H1 (cell line): ENCODE measurements around the gene TSHZ2. TPM values are rescaled to one million over a fixed set of nuclear protein-coding genes. Genes with fewer than 3 reads are reported as not detected.

Experiments used
- CTCF ChIA-PET: fragments of 300-600 bp; sonication (Branson Sonifier 250); formaldehyde crosslinking; loops from one replicate; lab custom pipeline; 2021; ENCODE audit not compliant: partially characterized antibody; lab: Charles Lee
- POLR2A ChIA-PET: fragments of 300-600 bp; sonication (Branson Sonifier 250); formaldehyde crosslinking; loops from one replicate; lab custom pipeline; 2021; ENCODE audit warnings: inconsistent platforms; ENCODE audit not compliant: partially characterized antibody; lab: Charles Lee
- DNase-seq, 2 experiments: peaks; one replicate each; pipeline versions ENCODE4 v3.0.0 to v3.0.0-alpha.2; 2010 to 2022; ENCODE audit warnings: low spot score in 2 of 2, low read depth in 1 of 2, mixed read lengths in 1 of 2
- FAIRE-seq: peaks from 2 replicates; lab custom pipeline; 2011; peaks lifted over from hg19 to GRCh38; lab: Jason Lieb, UNC
- H2AFZ ChIP-seq: 2 replicates; pipeline ENCODE4 v1.8.1; 2012; ENCODE audit warnings: low read length, inconsistent platforms
- H2AK5ac ChIP-seq: 2 replicates; pipeline ENCODE4 v1.6.1; 2013; ENCODE audit warnings: low read depth, low read length
- H2BK120ac ChIP-seq: replicated peaks from 2 replicates; pipeline ENCODE3; 2013; ENCODE audit warnings: low read depth, low read length, inconsistent platforms
- H2BK12ac ChIP-seq: 2 replicates; pipeline ENCODE4 v1.6.1; 2013; ENCODE audit warnings: low read depth, low read length
- H2BK15ac ChIP-seq: 2 replicates; pipeline ENCODE4 v1.6.1; 2013; ENCODE audit warnings: low read length
- H2BK20ac ChIP-seq: 2 replicates; pipeline ENCODE4 v1.6.1; 2013; ENCODE audit warnings: low read length
- H2BK5ac ChIP-seq: 2 replicates; pipeline ENCODE4 v1.6.1; 2013; ENCODE audit warnings: low read depth, low read length
- H3K14ac ChIP-seq: 2 replicates; pipeline ENCODE4 v1.6.1; 2013; ENCODE audit warnings: inconsistent platforms; ENCODE audit not compliant: insufficient read length
- H3K18ac ChIP-seq: 2 replicates; pipeline ENCODE4 v1.6.1; 2013; ENCODE audit warnings: low read length; ENCODE audit errors: extremely low read depth
- H3K23ac ChIP-seq: 2 replicates; pipeline ENCODE4 v1.6.1; 2013; ENCODE audit warnings: inconsistent platforms; ENCODE audit not compliant: insufficient read length
- H3K23me2 ChIP-seq: 2 replicates; pipeline ENCODE4 v1.6.1; 2013; ENCODE audit warnings: low read depth, low read length
- H3K27ac ChIP-seq: 2 replicates; pipeline ENCODE4 v1.6.1; 2011; ENCODE audit warnings: low read depth, low read length, inconsistent platforms
- H3K27me3 ChIP-seq, 4 experiments: replicated peaks in 1 of 4; 1 replicate in 1 of 4; 2 replicates in 3 of 4; pipeline versions ENCODE4 v1.6.1 to v1.8.1; 2011 to 2013; ENCODE audit warnings: low read length in 3 of 4, mild to moderate bottlenecking in 3 of 4, inconsistent platforms in 2 of 4, mixed read lengths in 2 of 4, moderate library complexity in 1 of 4; ENCODE audit not compliant: control insufficient read depth in 3 of 4, insufficient read depth in 3 of 4; ENCODE audit errors: extremely low read depth in 1 of 4
- H3K36me3 ChIP-seq, 4 experiments: 2 replicates each; pipeline versions ENCODE4 v1.6.1 to v1.8.1; 2011 to 2013; ENCODE audit warnings: mild to moderate bottlenecking in 4 of 4, low read length in 3 of 4, moderate library complexity in 2 of 4, control low read depth in 1 of 4, inconsistent platforms in 1 of 4; ENCODE audit not compliant: insufficient read depth in 4 of 4, control insufficient read depth in 2 of 4
- H3K4ac ChIP-seq: replicated peaks from 2 replicates; pipeline ENCODE3; 2013; ENCODE audit warnings: low read length, low read depth, mixed read lengths, inconsistent platforms; ENCODE audit not compliant: insufficient read length
- H3K4me1 ChIP-seq, 4 experiments: replicated peaks in 1 of 4; 1 replicate in 1 of 4; 2 replicates in 3 of 4; pipeline versions ENCODE4 v1.6.1 to v1.8.1; 2011 to 2013; ENCODE audit warnings: low read length in 3 of 4, inconsistent platforms in 2 of 4, mixed read lengths in 1 of 4; ENCODE audit not compliant: insufficient read depth in 4 of 4, control insufficient read depth in 3 of 4
- H3K4me2 ChIP-seq, 2 experiments: 2 replicates each; pipeline versions ENCODE4 v1.6.1 to v1.8.1; 2011 to 2013; ENCODE audit warnings: low read depth in 2 of 2, low read length in 2 of 2, control low read depth in 1 of 2, inconsistent platforms in 1 of 2, mild to moderate bottlenecking in 1 of 2; ENCODE audit not compliant: insufficient read depth in 1 of 2
- H3K4me3 ChIP-seq, 4 experiments: fragments of 200-600, 300-600 bp in 1 of 4; sonication (generic), shearing (Covaris generic), sonication (Bioruptor Twin) in 1 of 4; 2 replicates each; pipeline versions ENCODE4 v1.5.1 to v1.8.1; 2011 to 2016; ENCODE audit warnings: low read length in 4 of 4, low read depth in 3 of 4, control low read depth in 2 of 4, inconsistent platforms in 2 of 4, mild to moderate bottlenecking in 2 of 4, mixed read lengths in 1 of 4, moderate library complexity in 1 of 4; ENCODE audit not compliant: insufficient read depth in 2 of 4; ENCODE audit errors: extremely low read depth in 1 of 4
- H3K56ac ChIP-seq: replicated peaks from 2 replicates; pipeline ENCODE3; 2013; ENCODE audit warnings: low read depth, mild to moderate bottlenecking, mixed read lengths, low read length, inconsistent platforms; ENCODE audit not compliant: insufficient read length
- H3K79me1 ChIP-seq: 2 replicates; pipeline ENCODE4 v1.6.1; 2013; ENCODE audit warnings: low read depth, low read length, control low read depth
- H3K79me2 ChIP-seq, 2 experiments: 2 replicates each; pipeline versions ENCODE4 v1.6.1 to v1.8.1; 2012 to 2013; ENCODE audit warnings: low read length in 2 of 2, mild to moderate bottlenecking in 2 of 2, inconsistent platforms in 1 of 2; ENCODE audit not compliant: insufficient read depth in 2 of 2, control insufficient read depth in 1 of 2
- H3K9ac ChIP-seq, 4 experiments: replicated peaks in 1 of 4; 1 replicate in 1 of 4; 2 replicates in 3 of 4; pipeline versions ENCODE4 v1.6.1 to v1.8.1; 2011 to 2013; ENCODE audit warnings: low read depth in 3 of 4, low read length in 3 of 4, control low read depth in 2 of 4, mild to moderate bottlenecking in 2 of 4, moderate library complexity in 2 of 4, inconsistent platforms in 1 of 4; ENCODE audit errors: extremely low read depth in 1 of 4
- H3K9me3 ChIP-seq, 2 experiments: 2 replicates each; pipeline versions ENCODE4 v1.6.1 to v1.8.1; 2012 to 2013; ENCODE audit warnings: mild to moderate bottlenecking in 2 of 2, moderate library complexity in 2 of 2, control low read depth in 1 of 2, inconsistent platforms in 1 of 2, low read depth in 1 of 2, low read length in 1 of 2, mixed read lengths in 1 of 2; ENCODE audit not compliant: insufficient read depth in 2 of 2
- H4K20me1 ChIP-seq, 2 experiments: replicated peaks in 1 of 2; 2 replicates each; pipeline versions ENCODE3 to v1.8.1; 2011 to 2013; ENCODE audit warnings: inconsistent platforms in 2 of 2, low read length in 2 of 2, mild to moderate bottlenecking in 1 of 2; ENCODE audit not compliant: insufficient read depth in 2 of 2, control insufficient read depth in 1 of 2
- H4K5ac ChIP-seq: 2 replicates; pipeline ENCODE4 v1.6.1; 2013; ENCODE audit warnings: low read length, low read depth, mixed read lengths, inconsistent platforms; ENCODE audit not compliant: insufficient read length
- H4K8ac ChIP-seq: 2 replicates; pipeline ENCODE4 v1.8.0; 2013; ENCODE audit warnings: mild to moderate bottlenecking, moderate library complexity, low read length, inconsistent platforms; ENCODE audit not compliant: insufficient read depth; ENCODE audit errors: extremely low read depth
- H4K91ac ChIP-seq: replicated peaks from 2 replicates; pipeline ENCODE3; 2013; ENCODE audit warnings: low read length, mixed read lengths, inconsistent platforms; ENCODE audit not compliant: insufficient read length
- BCL11A ChIP-seq, 2 experiments: IDR thresholded peaks; one replicate each; pipeline ENCODE4 v1.6.1; 2011; ENCODE audit warnings: low read depth in 2 of 2, low read length in 2 of 2, mild to moderate bottlenecking in 2 of 2
- CBX5 ChIP-seq: fragments of 300-800, 300-1000 bp; sonication (generic); IDR thresholded peaks from 2 replicates; pipeline ENCODE4 v1.7.1; 2016; ENCODE audit warnings: antibody characterized with exemption, low read length, low read depth
- FOSL1 ChIP-seq: IDR thresholded peaks from 2 replicates; pipeline ENCODE4 v1.6.1; 2011; ENCODE audit warnings: mild to moderate bottlenecking, low read depth, low read length, moderate library complexity; ENCODE audit not compliant: insufficient read depth
- KDM5A ChIP-seq: fragments of 200-600 bp; IDR thresholded peaks from 2 replicates; pipeline ENCODE4 v1.7.1; 2012; ENCODE audit warnings: mild to moderate bottlenecking, low read length, inconsistent platforms, mixed read lengths
- MAFK ChIP-seq: IDR thresholded peaks from 2 replicates; pipeline ENCODE4 v1.6.1; 2012; ENCODE audit warnings: low read depth, mild to moderate bottlenecking, improper control_type of control experiment, low read length
- POU5F1 ChIP-seq: IDR thresholded peaks from 2 replicates; pipeline ENCODE4 v1.6.1; 2011; ENCODE audit warnings: low read depth, mild to moderate bottlenecking, low read length, moderate library complexity
- RAD21 ChIP-seq, 2 experiments: IDR thresholded peaks in 1 of 2; conservative IDR thresholded peaks in 1 of 2; 2 replicates each; pipeline ENCODE4 v1.6.1; 2011; ENCODE audit warnings: low read depth in 2 of 2, low read length in 2 of 2, improper control_type of control experiment in 1 of 2, inconsistent platforms in 1 of 2, mild to moderate bottlenecking in 1 of 2, moderate library complexity in 1 of 2
- RFX5 ChIP-seq: IDR thresholded peaks from 2 replicates; pipeline ENCODE4 v1.6.1; 2011; ENCODE audit warnings: low read depth, low read length, improper control_type of control experiment, borderline replicate concordance
- SIRT6 ChIP-seq: IDR thresholded peaks from one replicate; pipeline ENCODE4 v1.7.1; 2012; ENCODE audit warnings: low read length, inconsistent platforms
- SP1 ChIP-seq: IDR thresholded peaks from 2 replicates; pipeline ENCODE4 v1.6.1; 2011; ENCODE audit warnings: low read depth, low read length
- TAF1 ChIP-seq: IDR thresholded peaks from 2 replicates; pipeline ENCODE4 v1.6.1; 2011; ENCODE audit warnings: mild to moderate bottlenecking, low read depth, low read length
- WGBS, 2 experiments: shearing (Covaris generic) in 1 of 2; methylation state at CpG; one replicate each; pipeline versions ENCODE4 v1.1.6 to v1.1.7; 2013 to 2015; ENCODE audit warnings: low lambda C conversion rate in 2 of 2, mixed read lengths in 2 of 2, inconsistent platforms in 1 of 2, low coverage in 1 of 2, missing lambda C conversion rate in 1 of 2; ENCODE audit not compliant: insufficient replicate concordance in 2 of 2, insufficient coverage in 1 of 2, insufficient read length in 1 of 2; ENCODE audit errors: extremely low coverage in 1 of 2, missing lambda C conversion rate in 1 of 2; 5-methylcytosine and 5-hydroxymethylcytosine counted together
- polyA plus RNA-seq, 7 experiments: library from polyadenylated mRNA; depleted of rRNA in 3 of 7; stranded (reverse) in 5 of 7; unstranded in 2 of 7; fragments of >200 nt in 5 of 7; fragments of 200-250 nt in 2 of 7; gene quantifications; 1 replicate in 5 of 7; 2 replicates in 1 of 7; 4 replicates in 1 of 7; pipeline versions ENCODE4 v1.2.1 to v1.2.3, GENCODE V29; 2011 to 2013; ENCODE audit warnings: missing spikeins in 2 of 7, mixed read lengths in 2 of 7
- total RNA-seq: library from RNA; stranded (reverse); fragmentation: NEBNext Ultra II Directional; extraction: Animal tissue kit (Norgen Biotek cat#: 25700); gene quantifications from 2 replicates; pipeline ENCODE4 v1.2.1, GENCODE V29; 2021

Gene TSHZ2
- total and polyA plus RNA-seq, 2 of the 8 experiments (the other 6 are each of a cell fraction or from before 2014, with no cell fraction given): 0.14 to 0.30 TPM

DNA sequence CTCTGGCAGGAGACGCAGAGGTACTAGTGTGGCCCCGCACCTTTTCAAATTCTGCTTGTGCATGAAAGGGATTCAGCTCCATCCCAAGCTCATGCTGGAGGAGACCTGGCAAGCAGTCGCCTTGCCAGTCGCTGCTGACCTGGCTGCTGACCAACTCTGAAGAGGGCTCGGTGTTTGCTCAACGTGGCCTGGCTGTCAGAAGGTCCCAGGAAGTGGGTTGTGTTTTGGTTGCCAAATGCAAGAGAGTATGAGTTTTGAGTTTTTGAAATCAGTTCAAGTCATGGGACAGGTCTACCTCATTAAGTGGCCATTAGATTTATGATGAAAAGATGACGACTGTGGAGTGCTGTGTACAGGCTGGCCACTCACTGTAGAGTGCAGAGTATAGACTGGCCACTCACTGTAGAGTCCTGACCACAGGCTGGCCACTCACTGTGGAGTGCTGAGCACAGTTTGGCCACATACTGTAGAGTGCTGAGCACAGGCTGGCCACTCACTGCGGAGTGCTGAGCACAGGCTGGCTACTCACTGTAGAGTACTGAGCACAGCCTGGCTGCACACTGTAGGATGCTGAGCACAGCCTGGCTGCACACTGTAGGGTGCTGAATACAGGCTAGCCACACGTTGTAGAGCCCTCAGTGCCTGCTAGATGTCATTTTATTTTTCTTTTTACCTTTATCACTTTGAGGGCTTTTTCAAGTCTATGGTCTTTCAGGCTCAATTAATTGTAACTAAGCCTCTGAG is 427.6 kb downstream of the TSHZ2 start:
- Histone ChIP-seq H4K91ac (no peak overlapping the region), H3K79me2 (no peaks in the 10 kb centered on the region), H3K4me3 (no peak overlapping the region), H3K23me2 (no peaks in the 10 kb centered on the region; the same call in 1 of the 2 replicates), H4K20me1 (no peaks in the 10 kb centered on the region), H2BK12ac (no peak overlapping the region; the same call in 1 of the 2 replicates), H3K27ac (no peak overlapping the region), H3K23ac (no peak overlapping the region), H3K56ac (no peak overlapping the region), H2BK20ac (no peak overlapping the region), H2BK120ac (no peak overlapping the region), H3K18ac (no peak overlapping the region), H4K8ac (no peak overlapping the region; the same call in none of the 2 replicates), H2AK5ac (no peak overlapping the region; the same call in 1 of the 2 replicates), H3K27me3 (no peaks in the 10 kb centered on the region), H3K14ac (no peak overlapping the region), H2AFZ (no peak overlapping the region), H3K9me3 (no peaks in the 10 kb centered on the region), H2BK15ac (no peak overlapping the region), H3K4me2 (no peak overlapping the region), H2BK5ac (no peak overlapping the region), H4K5ac (no peak overlapping the region), H3K9ac (no peak overlapping the region), H3K36me3 (no peaks in the 10 kb centered on the region), H3K4me1 (no peaks in the 10 kb centered on the region), H3K79me1 (no peaks in the 10 kb centered on the region), H3K4ac (no peak overlapping the region)
- 89% methylated on average over 9 of the region's 9 CpGs; no CpG with 5 or more reads in 1 of the 2 experiments for WGBS, 2 experiments
- POLR2A ChIA-PET: no interaction called here
- CTCF ChIA-PET: interaction anchor here (1.0 kb wide), 1 partner anchor 173 kb away, joined by 3 read pairs; no protein-coding TSS in a partner anchor
- DNase-seq: no peak
- FAIRE-seq: no peak
- TF ChIP-seq CBX5 (no peak), RFX5 (no peak), BCL11A (IDR thresholded peaks at IDR 0.05; ENCODE audit: low read depth in 2 of 2, low read length in 2 of 2) (no peak), FOSL1 (no peak), KDM5A (no peak), TAF1 (no peak), SIRT6 (no peak), POU5F1 (no peak), SP1 (no peak), RAD21 (IDR thresholded peaks at IDR 0.05 in 1 of 2, conservative IDR thresholded peaks at IDR 0.05 in 1 of 2; ENCODE audit: low read depth in 2 of 2, low read length in 2 of 2) (no peak), MAFK (no peak)
